Activated naive CD8-positive, alpha-beta T cell treated with anti-CD3 and anti-CD28 coated beads, Interleukin-2, amount 50 U/mL, for 16 hours (primary cell): ENCODE results near the gene SLC6A15.

Source experiments
- DNase-seq: peaks from one replicate; pipeline ENCODE4 v3.0.0-alpha.2; 2020; ENCODE audit warnings: low read depth, low spot score

SLC6A15 gene

GRCh38 chr12:84874825-84875139 lies 37.8 kb downstream of the SLC6A15 start:
- no peak for DNase-seq

- no peak for DNase-seq
Observed at GRCh38 chr12:84874125-84874824, 38.3 kb downstream of the SLC6A15 start.

- no peak for DNase-seq
Observed at GRCh38 chr12:84862186-84862585, 50.4 kb downstream of the SLC6A15 start.

- no peak for DNase-seq
Observed at GRCh38 chr12:84860718-84861117, 51.9 kb downstream of the SLC6A15 start.

GRCh38 chr12:84858796-84859195 lies 53.8 kb downstream of the SLC6A15 start:
- DNase-seq: no peak

GRCh38 chr12:84857525-84858208 lies 54.9 kb downstream of the SLC6A15 start:
- no peak for DNase-seq

GRCh38 chr12:84856156-84856900 lies 56.3 kb downstream of the SLC6A15 start:
- no peak for DNase-seq

GRCh38 chr12:84843593-84844144 lies 68.9 kb downstream of the SLC6A15 start:
- DNase-seq: no peak

GRCh38 chr12:84842406-84843013 lies 70.1 kb downstream of the SLC6A15 start:
- DNase-seq: no peak

GRCh38 chr12:84841591-84841990 lies 71.0 kb downstream of the SLC6A15 start:
- no peak for DNase-seq

- no peak for DNase-seq
Observed at GRCh38 chr12:84840356-84840755, 72.2 kb downstream of the SLC6A15 start.

GRCh38 chr12:84826925-84827324 lies 85.7 kb downstream of the SLC6A15 start:
- DNase-seq: no peak

- DNase-seq: no peak
Observed at GRCh38 chr12:84825149-84825548, 87.5 kb downstream of the SLC6A15 start.

GRCh38 chr12:84822525-84822924 lies 90.1 kb downstream of the SLC6A15 start:
- DNase-seq: no peak

- no peak for DNase-seq
Observed at GRCh38 chr12:84816916-84817695, 95.5 kb downstream of the SLC6A15 start.

GRCh38 chr12:84814664-84815245 lies 97.8 kb downstream of the SLC6A15 start:
- DNase-seq: no peak

- DNase-seq: no peak
Observed at GRCh38 chr12:84813780-84814663, 98.6 kb downstream of the SLC6A15 start.

- no peak for DNase-seq
Observed at GRCh38 chr12:84811291-84811690, 101.3 kb downstream of the SLC6A15 start.

- no peak for DNase-seq
Observed at GRCh38 chr12:84810611-84811010, 102.0 kb downstream of the SLC6A15 start.
